GM23338 (cell line): ENCODE data around the gene PRPSAP1. TPM values are rescaled to one million over a fixed set of nuclear protein-coding genes. Genes with fewer than 3 reads are reported as not detected.

ENCODE experiments used
- ATAC-seq: fragments of 200-7000 bp; cut with Tn5 transposase; 3 replicates; pipeline ENCODE4 v1.9.1; 2020
- DNase-seq: peaks from one replicate; pipeline ENCODE4 v3.0.0-alpha.2; 2015; ENCODE audit warnings: low spot score
- H2AFZ ChIP-seq: fragments of 200-600 bp; sonication (generic); 2 replicates; pipeline ENCODE4 v1.8.0; 2016; ENCODE audit warnings: antibody characterized with exemption, mild to moderate bottlenecking, moderate library complexity
- H3F3A ChIP-seq: fragments of 200-600 bp; sonication (generic); replicated peaks from 2 replicates; pipeline ENCODE4 v1.8.0; 2017; ENCODE audit warnings: antibody characterized with exemption, mixed run types, low read depth
- H3K27ac ChIP-seq: fragments of 200-600 bp; sonication (generic); 2 replicates; pipeline ENCODE4 v1.6.1; 2016; ENCODE audit warnings: low read depth
- H3K27me3 ChIP-seq: fragments of 200-600 bp; sonication (generic); 2 replicates; pipeline ENCODE4 v1.8.0; 2016; ENCODE audit warnings: mild to moderate bottlenecking, mixed run types, moderate library complexity; ENCODE audit not compliant: insufficient read depth
- H3K36me3 ChIP-seq: fragments of 200-600 bp; sonication (generic); 2 replicates; pipeline ENCODE4 v1.8.0; 2016; ENCODE audit warnings: mild to moderate bottlenecking; ENCODE audit not compliant: insufficient read depth
- H3K4me1 ChIP-seq: fragments of 200-600 bp; sonication (generic); 2 replicates; pipeline ENCODE4 v1.8.0; 2016; ENCODE audit warnings: mild to moderate bottlenecking, moderate library complexity; ENCODE audit not compliant: insufficient read depth
- H3K4me2 ChIP-seq: fragments of 200-600 bp; sonication (generic); 2 replicates; pipeline ENCODE4 v1.7.1; 2017; ENCODE audit warnings: mixed run types
- H3K4me3 ChIP-seq: fragments of 200-600 bp; sonication (generic); 2 replicates; pipeline ENCODE4 v1.6.1; 2016; ENCODE audit warnings: mixed run types
- H3K79me2 ChIP-seq: fragments of 200-600 bp; sonication (generic); replicated peaks from 2 replicates; pipeline ENCODE4 v1.8.0; 2017; ENCODE audit warnings: mild to moderate bottlenecking; ENCODE audit not compliant: insufficient read depth
- H3K9me2 ChIP-seq: fragments of 200-600 bp; sonication (generic); 2 replicates; pipeline ENCODE4 v1.8.0; 2017; ENCODE audit not compliant: insufficient read depth
- H4K20me1 ChIP-seq: fragments of 200-600 bp; sonication (generic); replicated peaks from 2 replicates; pipeline ENCODE4 v1.8.0; 2017; ENCODE audit warnings: mild to moderate bottlenecking; ENCODE audit not compliant: insufficient read depth
- H3K27ac Mint-ChIP-seq: 2 replicates; pipeline ENCODE4 v1.8.0; 2020; ENCODE audit warnings: inconsistent platforms, mild to moderate bottlenecking, moderate library complexity, mixed read lengths
- H3K27me3 Mint-ChIP-seq: 3 replicates; pipeline ENCODE4 v1.8.0; 2022; ENCODE audit warnings: low read depth, mild to moderate bottlenecking, moderate library complexity, mixed read lengths, inconsistent platforms; ENCODE audit not compliant: insufficient read depth, poor library complexity
- H3K36me3 Mint-ChIP-seq: 3 replicates; pipeline ENCODE4 v1.8.0; 2021; ENCODE audit warnings: low read depth, mild to moderate bottlenecking, inconsistent platforms, moderate library complexity, mixed read lengths
- H3K4me1 Mint-ChIP-seq: 3 replicates; pipeline ENCODE4 v1.8.0; 2020; ENCODE audit warnings: mild to moderate bottlenecking, inconsistent platforms, mixed read lengths
- H3K4me3 Mint-ChIP-seq: 3 replicates; pipeline ENCODE4 v1.8.0; 2021; ENCODE audit warnings: moderate library complexity, mild to moderate bottlenecking, inconsistent platforms, mixed read lengths
- H3K9me3 Mint-ChIP-seq: 3 replicates; pipeline ENCODE4 v1.8.0; 2020; ENCODE audit warnings: moderate library complexity, mild to moderate bottlenecking, inconsistent platforms, mixed read lengths
- CREB1 ChIP-seq: fragments of 250-450 bp; sonication (Bioruptor Pico); IDR thresholded peaks from 2 replicates; pipeline ENCODE4 v1.5.0; 2020; ENCODE audit warnings: low read depth, mild to moderate bottlenecking, moderate library complexity
- EZH2 ChIP-seq: fragments of 200-600 bp; sonication (generic); IDR thresholded peaks from one replicate; pipeline ENCODE4 v1.8.0; 2017; ENCODE audit warnings: antibody characterized with exemption, mild to moderate bottlenecking, low read depth; ENCODE audit not compliant: unreplicated experiment
- JUNB ChIP-seq: IDR thresholded peaks from one replicate; pipeline ENCODE4 v1.6.1; 2016; ENCODE audit warnings: antibody characterized with exemption; ENCODE audit not compliant: unreplicated experiment
- POLR2AphosphoS5 ChIP-seq: IDR thresholded peaks from 2 replicates; pipeline ENCODE4 v1.6.1; 2016; ENCODE audit warnings: antibody characterized with exemption, low read depth
- REST ChIP-seq: IDR thresholded peaks from one replicate; pipeline ENCODE4 v1.6.1; 2018; ENCODE audit warnings: antibody characterized with exemption; ENCODE audit not compliant: unreplicated experiment
- ZNF114 ChIP-seq: fragments of 250-450 bp; sonication (Bioruptor Pico); IDR thresholded peaks from 2 replicates; pipeline ENCODE4 v1.5.0; 2020; ENCODE audit warnings: mild to moderate bottlenecking, moderate library complexity
- ZNF331 ChIP-seq: fragments of 250-450 bp; sonication (Bioruptor Pico); IDR thresholded peaks from 2 replicates; pipeline ENCODE4 v1.5.0; 2020; ENCODE audit warnings: low read depth, mild to moderate bottlenecking, moderate library complexity
- ZNF462 ChIP-seq: fragments of 250-450 bp; sonication (Bioruptor Pico); IDR thresholded peaks from 2 replicates; pipeline ENCODE4 v1.5.0; 2020; ENCODE audit warnings: mild to moderate bottlenecking, moderate library complexity
- polyA plus RNA-seq: library from polyadenylated mRNA; unstranded; fragments of >200 nt; fragmentation: Nextera tagmentation; extraction: Ambion mirVana; gene quantifications from 2 replicates; pipeline ENCODE4 v1.2.1, GENCODE V29; 2016
- total RNA-seq: library from RNA; depleted of rRNA; stranded (reverse); fragments of >200 nt; shearing (Covaris generic); gene quantifications from 2 replicates; pipeline ENCODE4 v1.2.3, GENCODE V29; 2014

The PRPSAP1 gene
- total and polyA plus RNA-seq, 2 experiments from 2014 or later, result 39.5 to 58.8 TPM

GRCh38 chr17:76353004-76353598, 615 bp downstream of the PRPSAP1 start:
- Mint-ChIP-seq H3K36me3 (peaks cover 2% of the 10 kb centered on the region; the same call in 2 of the 3 replicates), H3K27me3 (peaks cover 17% of the 10 kb centered on the region), H3K27ac (no peak overlapping the region), H3K4me3 (peak overlapping the region; percentile 95), H3K4me1 (peaks cover 14% of the 10 kb centered on the region; the same call in 2 of the 3 replicates), H3K9me3 (no peaks in the 10 kb centered on the region)
- Histone ChIP-seq H3K36me3 (no peaks in the 10 kb centered on the region), H3K9me2 (no peaks in the 10 kb centered on the region), H3K4me3 (peak overlapping the region; percentile 88), H3K79me2 (peaks cover 33% of the 10 kb centered on the region), H2AFZ (peak overlapping the region; percentile 88), H3K27ac (no peak overlapping the region), H3F3A (no peaks in the 10 kb centered on the region), H3K27me3 (no peaks in the 10 kb centered on the region), H4K20me1 (peaks cover 4% of the 10 kb centered on the region; the same call in 1 of the 2 replicates), H3K4me2 (peak overlapping the region; percentile 81), H3K4me1 (peaks cover 7% of the 10 kb centered on the region)
- DNase-seq (peak; percentile 74), ATAC-seq (peak; percentile 62)
- TF ChIP-seq ZNF114 (CRISPR knock-in tag), result no peak
- no peak for TF ChIP-seq ZNF331 (CRISPR knock-in tag)
- TF ChIP-seq POLR2AphosphoS5, result no peak
- TF ChIP-seq REST, result no peak
- TF ChIP-seq ZNF462 (CRISPR knock-in tag), result no peak
- no peak for TF ChIP-seq JUNB
- TF ChIP-seq EZH2, result no peak
- no peak for TF ChIP-seq CREB1
